COLO668 (cell line): ENCODE results near the gene NUTM2D.
"Not testable (repeated sequence)": the region's sequence is repeated elsewhere in the genome, so short reads cannot be mapped to it uniquely, and the experiment has no call there.

ENCODE experiments used
- DNase-seq: peaks from one replicate; lab custom pipeline; 2025; ENCODE audit not compliant: unreplicated experiment; lab: John Stamatoyannopoulos, UW

Gene NUTM2D

DNA sequence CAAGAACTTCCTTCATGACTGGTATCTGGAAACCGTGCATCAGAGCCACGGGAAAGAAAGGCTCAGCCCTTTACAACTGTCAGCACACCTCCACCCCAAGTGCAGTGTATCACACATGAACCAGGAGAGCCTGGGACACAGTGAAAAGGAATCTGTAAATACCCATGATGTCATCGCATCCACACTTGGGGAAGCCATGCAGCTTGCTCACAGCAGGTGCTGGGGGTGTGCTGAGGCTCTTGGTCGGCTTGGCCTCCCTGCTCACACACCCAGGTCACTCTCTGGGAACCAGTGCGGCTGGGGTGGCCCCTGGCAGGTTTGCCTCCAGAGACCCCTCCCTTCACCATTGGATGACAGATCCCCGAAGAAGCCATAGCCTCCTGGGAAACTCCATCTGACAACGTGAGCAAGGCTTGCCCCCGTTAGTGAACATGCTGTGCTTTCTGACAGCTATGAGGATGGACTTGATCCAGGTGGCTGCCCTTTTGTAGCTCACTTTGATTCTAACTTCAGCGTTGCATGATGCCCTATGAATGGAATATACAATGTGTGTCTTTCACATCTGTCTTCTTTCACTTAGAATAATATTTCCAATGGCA, 12.1 kb downstream of the NUTM2D start:
- DNase-seq = not testable (repeated sequence)

DNA sequence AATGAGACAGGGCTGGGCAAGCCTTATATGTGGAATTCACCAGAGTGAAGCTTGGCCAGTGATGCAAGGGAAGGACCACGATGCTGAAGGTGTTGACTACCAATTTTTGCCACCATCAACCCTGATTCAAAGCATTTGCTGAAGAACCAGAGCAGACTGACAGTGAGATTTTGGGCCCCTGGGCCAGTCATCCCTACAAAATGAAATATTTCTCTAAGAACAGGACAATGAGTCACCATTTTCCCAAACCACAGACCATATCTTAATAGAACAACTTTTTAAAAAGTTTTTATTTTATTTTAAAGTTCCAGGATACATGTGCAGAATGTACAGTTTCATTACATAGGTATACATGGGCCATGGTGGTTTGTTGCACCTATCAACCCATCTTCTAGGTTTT, 16.5 kb downstream of the NUTM2D start:
- DNase-seq = not testable (repeated sequence)

DNA sequence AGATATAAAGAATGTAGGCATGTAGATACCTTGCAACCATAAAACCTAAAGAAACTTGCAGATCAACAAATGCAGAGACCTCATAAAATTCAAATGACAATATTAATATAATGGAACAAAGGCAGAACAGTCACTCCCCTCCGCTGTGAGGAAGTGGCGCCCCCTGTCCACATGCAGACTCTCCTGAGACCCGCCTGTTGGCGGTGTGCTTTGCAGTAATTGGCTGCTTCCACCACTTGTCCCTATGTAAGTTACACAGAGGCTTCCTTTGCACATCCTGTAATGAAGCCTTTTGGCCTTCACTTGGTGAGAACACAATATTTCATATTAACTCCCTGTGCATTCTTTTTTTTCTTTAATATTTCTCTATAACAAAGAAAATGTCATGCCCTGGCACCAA, 21.6 kb downstream of the NUTM2D start:
- not testable (repeated sequence) for DNase-seq

DNA sequence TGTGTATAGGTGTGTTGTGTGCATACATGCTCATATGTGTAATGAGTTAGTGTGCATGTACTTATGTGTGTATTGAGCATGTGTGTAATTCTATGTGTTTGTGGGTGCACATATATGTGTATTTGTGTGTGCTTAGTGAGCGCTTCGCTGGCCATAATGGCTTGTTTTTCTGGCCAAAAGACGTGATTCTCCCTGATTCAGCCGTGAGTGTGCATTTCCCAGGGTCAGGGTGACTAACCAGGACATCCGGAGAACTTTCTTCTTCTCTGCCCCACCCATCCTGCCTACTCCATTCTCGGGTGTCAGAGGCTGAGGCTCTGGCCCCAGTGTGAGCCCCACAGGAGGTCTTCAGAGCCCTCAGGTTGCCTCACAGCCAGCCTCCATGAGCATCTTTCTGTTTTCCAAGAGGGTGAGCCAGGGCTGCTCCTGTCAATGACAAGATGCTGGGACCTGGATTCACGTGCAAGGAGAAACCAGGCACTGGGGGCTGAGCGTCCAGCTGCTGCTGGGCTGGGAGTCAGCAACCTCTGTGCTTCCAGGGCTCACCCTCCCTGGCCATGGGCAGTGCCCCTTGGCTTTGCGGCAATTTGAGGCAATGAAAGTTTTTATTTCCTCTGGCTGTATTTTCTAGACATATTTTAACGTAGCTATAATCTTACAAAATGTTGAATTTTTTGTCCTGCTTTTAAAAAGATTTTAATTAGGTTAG, 25.8 kb downstream of the NUTM2D start:
- DNase-seq = not testable (repeated sequence)

DNA sequence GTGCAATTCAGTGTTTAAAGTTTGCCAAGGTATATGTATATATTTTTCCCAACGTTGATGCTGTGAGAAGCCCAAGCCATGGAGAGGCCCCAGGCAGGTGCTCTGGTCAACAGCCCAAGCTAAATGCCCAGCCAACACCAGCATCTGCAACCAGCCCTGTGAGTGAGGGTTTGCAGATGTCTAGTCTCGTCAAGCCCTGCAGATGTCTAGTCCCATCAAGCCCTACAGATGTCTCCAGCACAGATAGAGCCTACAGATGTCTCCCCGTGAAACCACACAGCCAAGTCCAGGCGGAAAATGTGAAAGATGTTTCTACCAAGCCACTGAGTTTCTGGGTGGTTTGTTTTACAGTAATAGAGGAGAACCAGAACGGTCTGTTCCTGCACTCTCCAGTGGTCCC, 26.7 kb downstream of the NUTM2D start:
- DNase-seq = not testable (repeated sequence)

DNA sequence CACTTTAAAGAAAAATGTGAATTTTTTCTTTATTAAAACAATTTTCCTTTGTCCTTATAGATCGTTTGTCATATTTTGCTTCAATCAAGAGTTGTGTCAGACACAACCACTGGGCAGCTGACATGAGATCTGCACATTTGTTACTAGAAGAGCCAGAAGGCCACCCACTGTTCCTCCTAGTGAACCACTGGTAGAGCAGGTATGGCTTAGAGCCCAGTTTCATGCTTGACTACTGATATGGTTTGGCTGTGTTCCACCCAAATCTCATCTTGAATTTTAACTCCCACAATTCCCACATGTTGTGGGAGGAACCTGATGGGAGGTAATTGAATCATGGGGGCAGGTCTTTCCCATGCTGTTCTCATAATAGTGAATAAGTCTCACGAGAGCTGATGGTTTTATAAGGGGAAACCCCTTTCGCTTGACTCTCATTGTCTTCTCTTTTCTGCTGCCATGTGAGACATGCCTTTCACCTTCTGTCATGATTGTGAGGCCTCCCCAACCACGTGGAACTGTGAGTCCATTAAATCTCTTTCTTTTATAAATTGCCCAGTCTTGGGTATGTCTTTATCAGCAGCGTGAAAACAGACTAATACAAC, 28.3 kb downstream of the NUTM2D start:
- not testable (repeated sequence) for DNase-seq

DNA sequence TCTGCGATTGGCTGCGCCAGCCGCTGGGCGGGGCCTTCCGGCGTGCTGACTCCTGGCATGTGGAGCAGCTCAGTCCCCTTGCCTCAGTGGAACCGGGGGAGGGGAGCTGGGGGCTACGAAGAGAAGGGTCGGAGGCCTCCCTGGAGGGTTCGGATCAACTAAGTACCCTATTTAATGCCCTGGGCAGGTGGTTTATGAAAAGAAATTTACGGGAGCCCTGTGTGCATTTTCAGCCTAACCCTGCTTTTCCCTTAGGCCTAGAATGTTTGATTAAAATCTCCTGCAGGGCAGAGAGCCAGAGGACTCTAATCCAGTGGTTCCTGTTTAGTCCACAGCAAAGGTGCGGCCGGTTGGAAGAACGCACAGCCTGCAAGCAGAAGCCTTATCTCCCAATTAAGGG, 33.8 kb downstream of the NUTM2D start:
- DNase-seq = not testable (repeated sequence)

DNA sequence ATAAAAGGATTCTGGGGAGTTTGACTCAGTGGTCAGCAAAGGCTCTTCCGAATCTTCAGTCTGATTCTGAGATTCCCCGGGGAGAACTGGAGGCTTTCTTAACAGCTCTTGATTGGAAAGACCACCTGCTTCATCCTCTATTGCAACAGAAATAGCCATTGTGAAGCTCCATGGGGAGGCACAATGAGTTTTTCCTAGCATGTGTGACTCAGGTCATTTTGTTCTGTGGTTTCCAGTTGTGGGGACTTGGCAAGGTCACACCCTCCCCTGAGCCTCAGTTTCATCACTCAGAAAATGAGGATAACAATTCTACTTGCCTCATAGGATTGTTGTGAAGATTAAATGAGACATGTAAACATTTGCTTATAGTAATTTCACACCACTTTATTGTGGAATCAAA, 38.7 kb downstream of the NUTM2D start:
- not testable (repeated sequence) for DNase-seq

DNA sequence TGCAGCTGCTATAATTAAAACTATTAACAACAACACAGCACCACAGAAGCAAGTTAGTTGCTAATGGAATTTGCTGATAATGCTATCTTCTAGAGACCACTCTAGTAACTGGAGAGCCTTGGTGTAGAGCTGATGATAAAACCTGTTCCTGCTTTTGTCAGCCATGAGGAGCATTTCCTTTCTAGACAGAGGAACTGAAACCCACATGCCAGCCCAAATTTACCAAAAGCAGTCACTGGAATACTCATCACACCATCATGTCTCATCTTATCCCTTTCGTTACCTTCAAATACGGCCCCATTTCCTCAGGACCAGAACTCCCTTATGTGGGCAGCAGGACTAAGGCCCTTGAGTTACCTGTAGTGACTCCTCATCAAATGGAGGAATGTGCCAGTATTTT, 40.9 kb downstream of the NUTM2D start:
- DNase-seq = not testable (repeated sequence)

DNA sequence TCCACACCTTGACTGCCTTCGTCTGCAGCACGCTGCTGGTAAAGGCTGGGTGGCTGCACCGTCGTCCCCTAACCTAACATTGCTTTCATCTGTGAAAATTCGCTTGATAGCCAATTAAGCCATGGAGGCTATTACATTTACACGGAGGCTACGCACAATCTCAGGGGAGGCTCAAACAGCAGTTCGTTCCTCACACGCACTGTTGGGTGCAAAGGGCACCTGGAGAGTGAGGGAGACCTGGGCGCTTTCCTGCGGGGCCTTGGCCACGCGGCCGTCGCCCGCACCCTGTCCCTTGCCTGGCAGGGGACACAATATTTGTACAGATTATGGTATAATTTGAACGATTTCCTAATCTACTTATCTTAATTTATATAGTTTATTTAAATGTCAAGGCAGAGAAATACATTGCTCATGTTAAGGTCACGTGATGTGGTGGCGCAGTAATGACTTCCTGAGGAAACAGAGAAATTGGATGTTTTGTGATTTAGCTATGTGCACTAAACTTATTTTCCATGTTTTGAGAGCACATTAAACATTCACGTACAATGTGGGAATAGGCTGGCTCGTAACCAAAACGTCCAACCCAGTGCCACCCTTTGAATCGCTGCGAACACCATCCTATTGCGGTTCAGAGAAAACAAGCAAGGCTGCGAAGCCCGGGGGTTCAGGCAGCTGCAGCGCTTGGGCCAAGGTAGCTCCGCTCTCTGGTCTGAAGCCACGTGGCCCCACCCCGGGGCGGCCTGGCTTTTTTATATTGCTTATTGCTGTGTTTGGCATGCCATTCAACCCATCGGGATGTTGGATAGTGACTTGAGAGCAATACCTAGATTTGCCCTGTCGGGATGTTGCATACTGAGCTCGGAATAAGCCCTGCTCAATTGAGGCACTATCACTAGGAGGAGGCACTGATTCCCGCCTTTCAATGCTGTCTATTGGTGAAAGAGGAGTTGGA, 50.2 kb downstream of the NUTM2D start:
- not testable (repeated sequence) for DNase-seq

DNA sequence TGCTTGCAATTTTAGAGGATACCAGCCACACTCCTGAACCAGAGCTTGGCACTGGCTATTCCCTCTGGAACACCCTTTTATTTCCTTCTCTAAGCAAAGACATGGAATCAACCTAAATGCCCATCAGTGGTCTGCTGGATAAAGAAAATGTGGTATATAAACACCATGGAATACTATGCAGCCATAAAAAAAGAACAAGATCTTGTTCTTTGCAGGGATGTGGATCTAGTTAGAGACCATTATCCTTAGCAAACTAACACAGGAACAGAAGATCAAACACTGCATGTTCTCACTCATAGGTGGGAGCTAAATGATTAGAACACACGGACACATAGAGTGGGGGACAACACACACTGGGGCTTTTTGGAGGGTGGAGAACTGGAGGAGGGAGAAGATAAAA, 56.4 kb downstream of the NUTM2D start:
- DNase-seq = not testable (repeated sequence)
